WTC11 (cell line): Measurements from ENCODE around the gene CELSR3. TPM values are rescaled to one million over a fixed set of nuclear protein-coding genes. Genes with fewer than 3 reads are reported as not detected.

Experiments used
- ESRRA ChIP-seq: sonication (generic); formaldehyde crosslinking; IDR thresholded peaks from 2 replicates; pipeline ENCODE4 v1.8.1; 2022; ENCODE audit warnings: mild to moderate bottlenecking, missing genetic modification reagents, borderline replicate concordance
- ETV6 ChIP-seq: sonication (generic); formaldehyde crosslinking; IDR thresholded peaks from 2 replicates; pipeline ENCODE4 v1.8.1; 2022; ENCODE audit warnings: mild to moderate bottlenecking, missing genetic modification reagents
- FOXK1 ChIP-seq: sonication (generic); formaldehyde crosslinking; IDR thresholded peaks from 2 replicates; pipeline ENCODE4 v1.8.0; 2022; ENCODE audit warnings: mild to moderate bottlenecking, moderate library complexity, missing genetic modification reagents
- GRHL2 ChIP-seq: fragments of 250-450 bp; sonication (Bioruptor Pico); IDR thresholded peaks from 2 replicates; pipeline ENCODE4 v1.8.0; 2022; ENCODE audit warnings: mild to moderate bottlenecking, moderate library complexity; ENCODE audit not compliant: insufficient replicate concordance, severe bottlenecking
- MYBL2 ChIP-seq: sonication (generic); formaldehyde crosslinking; IDR thresholded peaks from 2 replicates; pipeline ENCODE4 v1.8.1; 2023; ENCODE audit warnings: mild to moderate bottlenecking, moderate library complexity, missing genetic modification reagents
- NFATC4 ChIP-seq: fragments of 250-450 bp; sonication (Bioruptor Pico); IDR thresholded peaks from 2 replicates; pipeline ENCODE4 v1.9.0; 2021; ENCODE audit warnings: mild to moderate bottlenecking
- NFYB ChIP-seq: sonication (generic); formaldehyde crosslinking; conservative IDR thresholded peaks from 2 replicates; pipeline ENCODE4 v1.8.0; 2022; ENCODE audit warnings: low read depth, missing genetic modification reagents
- TEAD1 ChIP-seq: sonication (generic); formaldehyde crosslinking; IDR thresholded peaks from 2 replicates; pipeline ENCODE4 v1.8.0; 2022; ENCODE audit warnings: mild to moderate bottlenecking, missing genetic modification reagents
- ZNF121 ChIP-seq: sonication (generic); formaldehyde crosslinking; IDR thresholded peaks from 2 replicates; pipeline ENCODE4 v1.8.0; 2023; ENCODE audit warnings: missing genetic modification reagents
- ZNF671 ChIP-seq: fragments of 250-450 bp; sonication (Bioruptor Pico); IDR thresholded peaks from 2 replicates; pipeline ENCODE4 v1.8.0; 2021; ENCODE audit warnings: mild to moderate bottlenecking
- total RNA-seq: library from RNA; stranded (reverse); gene quantifications from 3 replicates; pipeline ENCODE4 v1.2.3, GENCODE V29; 2021
- TF ChIP-seq, protein P1 (sequence below): sonication (generic); formaldehyde crosslinking; IDR thresholded peaks from 2 replicates; pipeline ENCODE4 v1.8.0; 2023; ENCODE audit warnings: missing genetic modification reagents, mild to moderate bottlenecking, borderline replicate concordance
- TF ChIP-seq, protein P2 (sequence below): sonication (generic); formaldehyde crosslinking; IDR thresholded peaks from 2 replicates; pipeline ENCODE4 v1.8.1; 2023; ENCODE audit warnings: mild to moderate bottlenecking, missing genetic modification reagents, moderate library complexity
- TF ChIP-seq, protein P3 (sequence below): sonication (generic); formaldehyde crosslinking; IDR thresholded peaks from 2 replicates; pipeline ENCODE4 v1.8.1; 2022; ENCODE audit warnings: low read depth, mild to moderate bottlenecking, moderate library complexity, missing genetic modification reagents, borderline replicate concordance
- TF ChIP-seq, protein P4 (sequence below): fragments of 250-450 bp; sonication (Bioruptor Pico); IDR thresholded peaks from 2 replicates; pipeline ENCODE4 v1.8.0; 2021; ENCODE audit warnings: mild to moderate bottlenecking
- TF ChIP-seq, protein P5 (sequence below): fragments of 250-450 bp; sonication (Bioruptor Pico); IDR thresholded peaks from 2 replicates; pipeline ENCODE4 v1.9.0; 2021; ENCODE audit warnings: mild to moderate bottlenecking, borderline replicate concordance

Gene CELSR3
- total RNA-seq, 1 experiment from 2014 or later: 27.9 TPM

DNA sequence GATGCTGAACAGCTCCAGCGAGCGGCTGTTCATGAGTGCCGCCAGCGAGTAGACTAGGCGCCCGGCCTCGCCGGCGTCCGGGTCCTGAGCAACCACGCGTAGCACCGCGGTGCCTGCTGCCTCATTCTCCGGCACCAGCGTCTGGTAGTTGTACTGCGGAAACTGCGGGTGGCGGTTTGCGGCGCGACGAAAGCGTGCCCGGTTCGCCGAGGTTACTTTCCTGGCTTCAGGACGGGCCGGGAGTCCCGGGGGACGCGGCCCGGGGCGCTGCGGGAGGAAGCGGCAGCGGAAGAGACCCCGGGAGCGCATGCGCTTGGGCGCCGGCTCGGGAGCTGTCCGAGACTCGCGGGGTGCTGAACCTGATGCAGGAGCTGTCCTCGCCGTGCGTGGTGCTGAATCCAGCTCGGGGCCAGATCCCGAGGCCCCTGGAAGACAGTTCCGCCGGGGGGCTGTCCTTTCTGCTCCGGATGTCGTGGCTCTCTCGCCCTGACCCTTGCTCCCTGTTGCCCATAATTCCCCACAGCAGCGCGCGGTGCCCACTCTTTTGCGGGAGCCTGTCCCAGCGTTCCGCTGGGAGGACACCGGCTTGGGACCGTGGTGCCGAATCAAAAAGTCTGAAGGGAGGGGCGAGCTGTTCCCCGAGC lies 1.1 kb downstream of the CELSR3 start (continued):
- TF ChIP-seq TEAD1 (CRISPR knock-in tag): peak; percentile 100
- peak; percentile 99 for TF ChIP-seq MYBL2 (CRISPR knock-in tag)
- TF ChIP-seq, protein P1, sequence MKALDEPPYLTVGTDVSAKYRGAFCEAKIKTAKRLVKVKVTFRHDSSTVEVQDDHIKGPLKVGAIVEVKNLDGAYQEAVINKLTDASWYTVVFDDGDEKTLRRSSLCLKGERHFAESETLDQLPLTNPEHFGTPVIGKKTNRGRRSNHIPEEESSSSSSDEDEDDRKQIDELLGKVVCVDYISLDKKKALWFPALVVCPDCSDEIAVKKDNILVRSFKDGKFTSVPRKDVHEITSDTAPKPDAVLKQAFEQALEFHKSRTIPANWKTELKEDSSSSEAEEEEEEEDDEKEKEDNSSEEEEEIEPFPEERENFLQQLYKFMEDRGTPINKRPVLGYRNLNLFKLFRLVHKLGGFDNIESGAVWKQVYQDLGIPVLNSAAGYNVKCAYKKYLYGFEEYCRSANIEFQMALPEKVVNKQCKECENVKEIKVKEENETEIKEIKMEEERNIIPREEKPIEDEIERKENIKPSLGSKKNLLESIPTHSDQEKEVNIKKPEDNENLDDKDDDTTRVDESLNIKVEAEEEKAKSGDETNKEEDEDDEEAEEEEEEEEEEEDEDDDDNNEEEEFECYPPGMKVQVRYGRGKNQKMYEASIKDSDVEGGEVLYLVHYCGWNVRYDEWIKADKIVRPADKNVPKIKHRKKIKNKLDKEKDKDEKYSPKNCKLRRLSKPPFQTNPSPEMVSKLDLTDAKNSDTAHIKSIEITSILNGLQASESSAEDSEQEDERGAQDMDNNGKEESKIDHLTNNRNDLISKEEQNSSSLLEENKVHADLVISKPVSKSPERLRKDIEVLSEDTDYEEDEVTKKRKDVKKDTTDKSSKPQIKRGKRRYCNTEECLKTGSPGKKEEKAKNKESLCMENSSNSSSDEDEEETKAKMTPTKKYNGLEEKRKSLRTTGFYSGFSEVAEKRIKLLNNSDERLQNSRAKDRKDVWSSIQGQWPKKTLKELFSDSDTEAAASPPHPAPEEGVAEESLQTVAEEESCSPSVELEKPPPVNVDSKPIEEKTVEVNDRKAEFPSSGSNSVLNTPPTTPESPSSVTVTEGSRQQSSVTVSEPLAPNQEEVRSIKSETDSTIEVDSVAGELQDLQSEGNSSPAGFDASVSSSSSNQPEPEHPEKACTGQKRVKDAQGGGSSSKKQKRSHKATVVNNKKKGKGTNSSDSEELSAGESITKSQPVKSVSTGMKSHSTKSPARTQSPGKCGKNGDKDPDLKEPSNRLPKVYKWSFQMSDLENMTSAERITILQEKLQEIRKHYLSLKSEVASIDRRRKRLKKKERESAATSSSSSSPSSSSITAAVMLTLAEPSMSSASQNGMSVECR (CRISPR knock-in tag): peak; percentile 100
- peak; percentile 82 for TF ChIP-seq NFYB
- no peak for TF ChIP-seq GRHL2 (CRISPR knock-in tag)
- peak; percentile 100 for TF ChIP-seq FOXK1 (CRISPR knock-in tag)
- peak; percentile 95 for TF ChIP-seq ZNF121 (CRISPR knock-in tag)
- TF ChIP-seq, protein P2, sequence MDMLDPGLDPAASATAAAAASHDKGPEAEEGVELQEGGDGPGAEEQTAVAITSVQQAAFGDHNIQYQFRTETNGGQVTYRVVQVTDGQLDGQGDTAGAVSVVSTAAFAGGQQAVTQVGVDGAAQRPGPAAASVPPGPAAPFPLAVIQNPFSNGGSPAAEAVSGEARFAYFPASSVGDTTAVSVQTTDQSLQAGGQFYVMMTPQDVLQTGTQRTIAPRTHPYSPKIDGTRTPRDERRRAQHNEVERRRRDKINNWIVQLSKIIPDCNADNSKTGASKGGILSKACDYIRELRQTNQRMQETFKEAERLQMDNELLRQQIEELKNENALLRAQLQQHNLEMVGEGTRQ (CRISPR knock-in tag): peak; percentile 79
- TF ChIP-seq, protein P3, sequence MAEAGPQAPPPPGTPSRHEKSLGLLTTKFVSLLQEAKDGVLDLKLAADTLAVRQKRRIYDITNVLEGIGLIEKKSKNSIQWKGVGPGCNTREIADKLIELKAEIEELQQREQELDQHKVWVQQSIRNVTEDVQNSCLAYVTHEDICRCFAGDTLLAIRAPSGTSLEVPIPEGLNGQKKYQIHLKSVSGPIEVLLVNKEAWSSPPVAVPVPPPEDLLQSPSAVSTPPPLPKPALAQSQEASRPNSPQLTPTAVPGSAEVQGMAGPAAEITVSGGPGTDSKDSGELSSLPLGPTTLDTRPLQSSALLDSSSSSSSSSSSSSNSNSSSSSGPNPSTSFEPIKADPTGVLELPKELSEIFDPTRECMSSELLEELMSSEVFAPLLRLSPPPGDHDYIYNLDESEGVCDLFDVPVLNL (CRISPR knock-in tag): peak; percentile 99
- TF ChIP-seq ESRRA: peak; percentile 100
- TF ChIP-seq ETV6 (CRISPR knock-in tag): peak; percentile 100
- TF ChIP-seq NFATC4: no peak
- TF ChIP-seq, protein P4, sequence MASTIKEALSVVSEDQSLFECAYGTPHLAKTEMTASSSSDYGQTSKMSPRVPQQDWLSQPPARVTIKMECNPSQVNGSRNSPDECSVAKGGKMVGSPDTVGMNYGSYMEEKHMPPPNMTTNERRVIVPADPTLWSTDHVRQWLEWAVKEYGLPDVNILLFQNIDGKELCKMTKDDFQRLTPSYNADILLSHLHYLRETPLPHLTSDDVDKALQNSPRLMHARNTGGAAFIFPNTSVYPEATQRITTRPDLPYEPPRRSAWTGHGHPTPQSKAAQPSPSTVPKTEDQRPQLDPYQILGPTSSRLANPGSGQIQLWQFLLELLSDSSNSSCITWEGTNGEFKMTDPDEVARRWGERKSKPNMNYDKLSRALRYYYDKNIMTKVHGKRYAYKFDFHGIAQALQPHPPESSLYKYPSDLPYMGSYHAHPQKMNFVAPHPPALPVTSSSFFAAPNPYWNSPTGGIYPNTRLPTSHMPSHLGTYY (CRISPR knock-in tag): peak; percentile 87; the same call in 1 of the 2 replicates
- TF ChIP-seq ZNF671 (CRISPR knock-in tag): no peak
- TF ChIP-seq, protein P5, sequence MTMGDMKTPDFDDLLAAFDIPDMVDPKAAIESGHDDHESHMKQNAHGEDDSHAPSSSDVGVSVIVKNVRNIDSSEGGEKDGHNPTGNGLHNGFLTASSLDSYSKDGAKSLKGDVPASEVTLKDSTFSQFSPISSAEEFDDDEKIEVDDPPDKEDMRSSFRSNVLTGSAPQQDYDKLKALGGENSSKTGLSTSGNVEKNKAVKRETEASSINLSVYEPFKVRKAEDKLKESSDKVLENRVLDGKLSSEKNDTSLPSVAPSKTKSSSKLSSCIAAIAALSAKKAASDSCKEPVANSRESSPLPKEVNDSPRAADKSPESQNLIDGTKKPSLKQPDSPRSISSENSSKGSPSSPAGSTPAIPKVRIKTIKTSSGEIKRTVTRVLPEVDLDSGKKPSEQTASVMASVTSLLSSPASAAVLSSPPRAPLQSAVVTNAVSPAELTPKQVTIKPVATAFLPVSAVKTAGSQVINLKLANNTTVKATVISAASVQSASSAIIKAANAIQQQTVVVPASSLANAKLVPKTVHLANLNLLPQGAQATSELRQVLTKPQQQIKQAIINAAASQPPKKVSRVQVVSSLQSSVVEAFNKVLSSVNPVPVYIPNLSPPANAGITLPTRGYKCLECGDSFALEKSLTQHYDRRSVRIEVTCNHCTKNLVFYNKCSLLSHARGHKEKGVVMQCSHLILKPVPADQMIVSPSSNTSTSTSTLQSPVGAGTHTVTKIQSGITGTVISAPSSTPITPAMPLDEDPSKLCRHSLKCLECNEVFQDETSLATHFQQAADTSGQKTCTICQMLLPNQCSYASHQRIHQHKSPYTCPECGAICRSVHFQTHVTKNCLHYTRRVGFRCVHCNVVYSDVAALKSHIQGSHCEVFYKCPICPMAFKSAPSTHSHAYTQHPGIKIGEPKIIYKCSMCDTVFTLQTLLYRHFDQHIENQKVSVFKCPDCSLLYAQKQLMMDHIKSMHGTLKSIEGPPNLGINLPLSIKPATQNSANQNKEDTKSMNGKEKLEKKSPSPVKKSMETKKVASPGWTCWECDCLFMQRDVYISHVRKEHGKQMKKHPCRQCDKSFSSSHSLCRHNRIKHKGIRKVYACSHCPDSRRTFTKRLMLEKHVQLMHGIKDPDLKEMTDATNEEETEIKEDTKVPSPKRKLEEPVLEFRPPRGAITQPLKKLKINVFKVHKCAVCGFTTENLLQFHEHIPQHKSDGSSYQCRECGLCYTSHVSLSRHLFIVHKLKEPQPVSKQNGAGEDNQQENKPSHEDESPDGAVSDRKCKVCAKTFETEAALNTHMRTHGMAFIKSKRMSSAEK (CRISPR knock-in tag): no peak
